ENCODE data around the gene PTPN1. TPM values are rescaled to one million over a fixed set of nuclear protein-coding genes. Genes with fewer than 3 reads are reported as not detected.
"Not testable (repeated sequence)": the region's sequence is repeated elsewhere in the genome, so short reads cannot be mapped to it uniquely, and the experiment has no call there.

The PTPN1 gene
- total and polyA plus RNA-seq, 2 of the 13 experiments (the other 11 are each of a cell fraction or from before 2014, with no cell fraction given), result 17.7 to 37.2 TPM

DNA sequence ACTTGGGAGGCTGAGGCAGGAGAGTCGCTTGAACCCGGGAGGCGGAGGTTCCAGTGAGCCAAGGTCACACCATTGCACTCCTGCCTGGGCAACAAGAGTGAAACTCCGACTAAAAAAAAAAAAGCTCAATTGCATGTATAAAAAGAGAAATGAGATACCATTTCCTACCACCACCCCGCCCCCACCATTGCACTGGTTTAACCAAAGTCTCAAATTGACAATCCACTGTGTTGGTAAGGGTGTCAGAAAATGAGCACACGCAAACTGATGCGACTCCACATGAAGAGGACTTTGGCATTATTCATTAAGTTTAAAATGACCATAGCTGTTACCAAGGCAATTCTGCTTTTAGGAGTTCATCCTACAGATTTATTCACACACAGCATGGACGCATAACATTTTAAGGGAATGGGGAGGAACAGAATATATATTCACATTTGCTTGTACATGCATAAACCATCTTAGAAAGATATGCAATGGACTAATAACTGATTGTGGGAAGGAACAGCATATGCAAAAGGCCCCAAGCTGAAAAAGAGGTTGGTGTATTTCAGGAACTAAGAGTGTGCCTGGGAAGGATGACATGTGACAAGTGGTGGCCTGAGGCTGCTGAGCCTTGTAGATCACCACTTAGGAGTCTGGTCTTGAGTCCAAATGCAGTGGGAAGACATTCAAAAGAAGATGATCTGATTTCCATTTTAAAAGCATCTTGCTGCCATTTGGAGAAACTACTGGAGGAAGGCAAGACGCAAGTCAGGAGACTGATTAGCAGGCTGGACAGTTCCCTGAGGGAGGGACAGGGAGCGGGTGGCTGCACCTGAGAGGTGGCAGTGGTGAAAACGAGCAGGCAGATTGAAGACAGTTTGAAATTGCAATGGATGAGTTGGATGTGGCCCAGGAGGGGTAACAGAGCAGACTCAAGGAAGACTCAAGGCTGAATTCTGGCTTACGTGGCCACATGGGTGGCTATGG is 37.2 kb upstream of the PTPN1 start (continued):
- TF ChIP-seq, protein P1, sequence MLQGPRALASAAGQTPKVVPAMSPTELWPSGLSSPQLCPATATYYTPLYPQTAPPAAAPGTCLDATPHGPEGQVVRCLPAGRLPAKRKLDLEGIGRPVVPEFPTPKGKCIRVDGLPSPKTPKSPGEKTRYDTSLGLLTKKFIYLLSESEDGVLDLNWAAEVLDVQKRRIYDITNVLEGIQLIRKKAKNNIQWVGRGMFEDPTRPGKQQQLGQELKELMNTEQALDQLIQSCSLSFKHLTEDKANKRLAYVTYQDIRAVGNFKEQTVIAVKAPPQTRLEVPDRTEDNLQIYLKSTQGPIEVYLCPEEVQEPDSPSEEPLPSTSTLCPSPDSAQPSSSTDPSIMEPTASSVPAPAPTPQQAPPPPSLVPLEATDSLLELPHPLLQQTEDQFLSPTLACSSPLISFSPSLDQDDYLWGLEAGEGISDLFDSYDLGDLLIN (CRISPR knock-in tag; IDR thresholded peaks at IDR 0.05; ENCODE audit: borderline replicate concordance), result no peak
- no peak for TF ChIP-seq ZNF383 (CRISPR knock-in tag; IDR thresholded peaks at IDR 0.05; ENCODE audit: borderline replicate concordance)

DNA sequence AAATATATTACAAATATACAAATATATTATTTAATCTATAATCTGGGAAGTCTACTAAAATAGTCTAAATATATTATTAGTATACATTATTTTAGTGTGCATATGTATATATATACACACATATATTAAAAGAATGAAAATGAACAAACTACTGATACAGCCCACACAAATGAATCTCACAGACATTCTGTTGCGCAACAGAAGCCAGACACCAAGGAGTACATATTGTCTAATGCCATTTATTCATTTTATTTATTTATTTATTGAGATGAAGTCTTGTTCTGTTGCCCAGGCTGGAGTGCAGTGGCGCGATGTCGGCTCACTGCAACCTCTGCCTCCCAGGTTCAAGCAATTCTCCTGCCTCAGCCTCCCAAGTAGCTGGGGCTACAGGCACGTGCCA is 35.8 kb upstream of the PTPN1 start:
- H3K27ac ChIP-seq (ENCODE audit: extremely low read length, insufficient read depth, low read length); H3K9me3 ChIP-seq (ENCODE audit: low read length); CTCF ChIA-PET (ENCODE audit: low intra/inter-chr PET ratio, low total read pairs); ATAC-seq; H3K79me2 ChIP-seq (ENCODE audit: insufficient read depth, low read length); H2AFZ ChIP-seq (ENCODE audit: low read length); intact Hi-C loops (cut with micrococcal nuclease; ENCODE audit: unreplicated experiment); H3K9ac ChIP-seq (ENCODE audit: insufficient read depth, low read depth, low read length); DNase-seq (ENCODE audit: low spot score); BruUV-seq (replicated peaks); H3K4me3 ChIP-seq (replicated peaks in 1 of 3; ENCODE audit: insufficient read depth in 1 of 3, low read depth in 2 of 3, low read length in 3 of 3); POLR2A ChIA-PET; FAIRE-seq; H3K4me2 ChIP-seq (ENCODE audit: low read depth, low read length); H3K36me3 ChIP-seq (replicated peaks in 1 of 2; ENCODE audit: control insufficient read depth in 1 of 2, insufficient read depth in 2 of 2, low read length in 2 of 2); H3K27me3 ChIP-seq (ENCODE audit: control insufficient read depth in 1 of 2, insufficient read depth in 2 of 2, low read length in 2 of 2); in situ Hi-C loops (cut with HindIII; ENCODE audit: extremely low pct_ligation_motif_present, low pct_unique_long_range_greater_than_20kb); H4K20me1 ChIP-seq (ENCODE audit: insufficient read depth, low read length): not testable (repeated sequence)
- peak; percentile 95 for TF ChIP-seq CEBPB (IDR thresholded peaks at IDR 0.05; ENCODE audit: borderline replicate concordance, low read depth, low read length)
- TF ChIP-seq CEBPG (CRISPR knock-in tag; IDR thresholded peaks at IDR 0.05), result peak; percentile 89
- 82% methylated on average over 5 of the region's 5 CpGs for WGBS (ENCODE audit: low lambda C conversion rate)
- H3K4me1 ChIP-seq (ENCODE audit: insufficient read depth, low read length), result peaks cover 51% of the 10 kb centered on the region
